ENCODE results near the gene ARMC3. TPM values are rescaled to one million over a fixed set of nuclear protein-coding genes. Genes with fewer than 3 reads are reported as not detected.
A peak's percentile ranks its signal among the peaks of the same experiment; 100 is the strongest.

The ARMC3 gene
- total and polyA plus RNA-seq, 9 of the 15 experiments (the other 6 are each of a cell fraction or from before 2014, with no cell fraction given): 0.33 to 1.1 (median 0.62) TPM

DNA sequence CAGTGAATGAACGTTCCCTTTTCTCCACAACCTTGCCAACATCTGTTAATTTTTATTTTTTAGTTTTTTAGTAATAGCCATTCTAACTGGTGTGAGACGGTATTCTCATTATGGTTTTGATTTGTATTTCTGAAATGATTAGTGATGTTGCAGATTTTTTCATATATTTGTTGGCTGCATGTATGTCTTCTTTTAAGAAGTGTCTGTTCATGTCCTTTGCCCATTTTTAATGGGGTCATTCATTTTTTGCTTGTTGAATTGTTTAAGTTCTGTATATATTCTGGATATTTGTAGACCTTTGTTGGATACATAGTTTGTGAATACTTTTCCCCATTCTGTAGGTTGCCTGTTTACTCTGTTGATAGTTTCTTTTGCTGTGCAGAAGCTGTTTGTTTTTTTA is 93.6 kb downstream of the ARMC3 start:
- Histone ChIP-seq H3K4me3 (no peak overlapping the region), H3K4me1 (replicated peaks in 1 of 2; ENCODE audit: control insufficient read depth in 2 of 2, insufficient read depth in 2 of 2, low read length in 2 of 2) (peaks cover 0 to 4% of the 10 kb centered on the region in 2 experiments; a peak in 3 of 5 replicates), H3K27ac (ENCODE audit: extremely low read depth, low read depth, low read length) (no peak overlapping the region), H3K9ac (ENCODE audit: insufficient read depth in 1 of 2, low read depth in 2 of 2, low read length in 2 of 2) (no peak overlapping the region), H3K9me3 (replicated peaks; ENCODE audit: control insufficient read depth, insufficient read depth, low read depth, low read length) (no peaks in the 10 kb centered on the region), H3K9me1 (ENCODE audit: control insufficient read depth, insufficient read depth, low read length) (no peaks in the 10 kb centered on the region), H3K79me2 (ENCODE audit: control insufficient read depth, insufficient read depth, low read length) (no peaks in the 10 kb centered on the region), H3K27me3 (ENCODE audit: control insufficient read depth in 2 of 2, insufficient read depth in 2 of 2, low read length in 2 of 2) (no peaks in the 10 kb centered on the region), H3K4me2 (ENCODE audit: insufficient read depth, low read length) (no peak overlapping the region), H4K20me1 (replicated peaks; ENCODE audit: control insufficient read depth, insufficient read depth, low read length) (no peaks in the 10 kb centered on the region), H3K36me3 (ENCODE audit: control insufficient read depth, insufficient read depth, low read length) (no peaks in the 10 kb centered on the region), H2AFZ (ENCODE audit: low read depth, low read length) (no peak overlapping the region)
- POLR2A ChIA-PET: no interaction called here
- TF ChIP-seq, protein P1, sequence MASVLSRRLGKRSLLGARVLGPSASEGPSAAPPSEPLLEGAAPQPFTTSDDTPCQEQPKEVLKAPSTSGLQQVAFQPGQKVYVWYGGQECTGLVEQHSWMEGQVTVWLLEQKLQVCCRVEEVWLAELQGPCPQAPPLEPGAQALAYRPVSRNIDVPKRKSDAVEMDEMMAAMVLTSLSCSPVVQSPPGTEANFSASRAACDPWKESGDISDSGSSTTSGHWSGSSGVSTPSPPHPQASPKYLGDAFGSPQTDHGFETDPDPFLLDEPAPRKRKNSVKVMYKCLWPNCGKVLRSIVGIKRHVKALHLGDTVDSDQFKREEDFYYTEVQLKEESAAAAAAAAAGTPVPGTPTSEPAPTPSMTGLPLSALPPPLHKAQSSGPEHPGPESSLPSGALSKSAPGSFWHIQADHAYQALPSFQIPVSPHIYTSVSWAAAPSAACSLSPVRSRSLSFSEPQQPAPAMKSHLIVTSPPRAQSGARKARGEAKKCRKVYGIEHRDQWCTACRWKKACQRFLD (CRISPR knock-in tag; IDR thresholded peaks at IDR 0.05): no peak
- TF ChIP-seq, protein P2, sequence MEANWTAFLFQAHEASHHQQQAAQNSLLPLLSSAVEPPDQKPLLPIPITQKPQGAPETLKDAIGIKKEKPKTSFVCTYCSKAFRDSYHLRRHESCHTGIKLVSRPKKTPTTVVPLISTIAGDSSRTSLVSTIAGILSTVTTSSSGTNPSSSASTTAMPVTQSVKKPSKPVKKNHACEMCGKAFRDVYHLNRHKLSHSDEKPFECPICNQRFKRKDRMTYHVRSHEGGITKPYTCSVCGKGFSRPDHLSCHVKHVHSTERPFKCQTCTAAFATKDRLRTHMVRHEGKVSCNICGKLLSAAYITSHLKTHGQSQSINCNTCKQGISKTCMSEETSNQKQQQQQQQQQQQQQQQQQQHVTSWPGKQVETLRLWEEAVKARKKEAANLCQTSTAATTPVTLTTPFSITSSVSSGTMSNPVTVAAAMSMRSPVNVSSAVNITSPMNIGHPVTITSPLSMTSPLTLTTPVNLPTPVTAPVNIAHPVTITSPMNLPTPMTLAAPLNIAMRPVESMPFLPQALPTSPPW (CRISPR knock-in tag; IDR thresholded peaks at IDR 0.05): no peak
- TF ChIP-seq KHSRP (IDR thresholded peaks at IDR 0.05): no peak
- 0 out of 4 replicates have a peak, but pooled peaks of 1 of the 2 experiments have one; percentile 40 for TF ChIP-seq TRIM24 (IDR thresholded peaks at IDR 0.05)
- TF ChIP-seq GABPA (tag; conservative IDR thresholded peaks at IDR 0.05; ENCODE audit: low read depth): no peak
- TF ChIP-seq, protein P3, sequence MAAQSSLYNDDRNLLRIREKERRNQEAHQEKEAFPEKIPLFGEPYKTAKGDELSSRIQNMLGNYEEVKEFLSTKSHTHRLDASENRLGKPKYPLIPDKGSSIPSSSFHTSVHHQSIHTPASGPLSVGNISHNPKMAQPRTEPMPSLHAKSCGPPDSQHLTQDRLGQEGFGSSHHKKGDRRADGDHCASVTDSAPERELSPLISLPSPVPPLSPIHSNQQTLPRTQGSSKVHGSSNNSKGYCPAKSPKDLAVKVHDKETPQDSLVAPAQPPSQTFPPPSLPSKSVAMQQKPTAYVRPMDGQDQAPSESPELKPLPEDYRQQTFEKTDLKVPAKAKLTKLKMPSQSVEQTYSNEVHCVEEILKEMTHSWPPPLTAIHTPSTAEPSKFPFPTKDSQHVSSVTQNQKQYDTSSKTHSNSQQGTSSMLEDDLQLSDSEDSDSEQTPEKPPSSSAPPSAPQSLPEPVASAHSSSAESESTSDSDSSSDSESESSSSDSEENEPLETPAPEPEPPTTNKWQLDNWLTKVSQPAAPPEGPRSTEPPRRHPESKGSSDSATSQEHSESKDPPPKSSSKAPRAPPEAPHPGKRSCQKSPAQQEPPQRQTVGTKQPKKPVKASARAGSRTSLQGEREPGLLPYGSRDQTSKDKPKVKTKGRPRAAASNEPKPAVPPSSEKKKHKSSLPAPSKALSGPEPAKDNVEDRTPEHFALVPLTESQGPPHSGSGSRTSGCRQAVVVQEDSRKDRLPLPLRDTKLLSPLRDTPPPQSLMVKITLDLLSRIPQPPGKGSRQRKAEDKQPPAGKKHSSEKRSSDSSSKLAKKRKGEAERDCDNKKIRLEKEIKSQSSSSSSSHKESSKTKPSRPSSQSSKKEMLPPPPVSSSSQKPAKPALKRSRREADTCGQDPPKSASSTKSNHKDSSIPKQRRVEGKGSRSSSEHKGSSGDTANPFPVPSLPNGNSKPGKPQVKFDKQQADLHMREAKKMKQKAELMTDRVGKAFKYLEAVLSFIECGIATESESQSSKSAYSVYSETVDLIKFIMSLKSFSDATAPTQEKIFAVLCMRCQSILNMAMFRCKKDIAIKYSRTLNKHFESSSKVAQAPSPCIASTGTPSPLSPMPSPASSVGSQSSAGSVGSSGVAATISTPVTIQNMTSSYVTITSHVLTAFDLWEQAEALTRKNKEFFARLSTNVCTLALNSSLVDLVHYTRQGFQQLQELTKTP (IDR thresholded peaks at IDR 0.05; ENCODE audit: low read depth in 1 of 2, partially characterized antibody in 2 of 2): peak in 1 of 2 experiments; percentile 99
- TF ChIP-seq, protein P4, sequence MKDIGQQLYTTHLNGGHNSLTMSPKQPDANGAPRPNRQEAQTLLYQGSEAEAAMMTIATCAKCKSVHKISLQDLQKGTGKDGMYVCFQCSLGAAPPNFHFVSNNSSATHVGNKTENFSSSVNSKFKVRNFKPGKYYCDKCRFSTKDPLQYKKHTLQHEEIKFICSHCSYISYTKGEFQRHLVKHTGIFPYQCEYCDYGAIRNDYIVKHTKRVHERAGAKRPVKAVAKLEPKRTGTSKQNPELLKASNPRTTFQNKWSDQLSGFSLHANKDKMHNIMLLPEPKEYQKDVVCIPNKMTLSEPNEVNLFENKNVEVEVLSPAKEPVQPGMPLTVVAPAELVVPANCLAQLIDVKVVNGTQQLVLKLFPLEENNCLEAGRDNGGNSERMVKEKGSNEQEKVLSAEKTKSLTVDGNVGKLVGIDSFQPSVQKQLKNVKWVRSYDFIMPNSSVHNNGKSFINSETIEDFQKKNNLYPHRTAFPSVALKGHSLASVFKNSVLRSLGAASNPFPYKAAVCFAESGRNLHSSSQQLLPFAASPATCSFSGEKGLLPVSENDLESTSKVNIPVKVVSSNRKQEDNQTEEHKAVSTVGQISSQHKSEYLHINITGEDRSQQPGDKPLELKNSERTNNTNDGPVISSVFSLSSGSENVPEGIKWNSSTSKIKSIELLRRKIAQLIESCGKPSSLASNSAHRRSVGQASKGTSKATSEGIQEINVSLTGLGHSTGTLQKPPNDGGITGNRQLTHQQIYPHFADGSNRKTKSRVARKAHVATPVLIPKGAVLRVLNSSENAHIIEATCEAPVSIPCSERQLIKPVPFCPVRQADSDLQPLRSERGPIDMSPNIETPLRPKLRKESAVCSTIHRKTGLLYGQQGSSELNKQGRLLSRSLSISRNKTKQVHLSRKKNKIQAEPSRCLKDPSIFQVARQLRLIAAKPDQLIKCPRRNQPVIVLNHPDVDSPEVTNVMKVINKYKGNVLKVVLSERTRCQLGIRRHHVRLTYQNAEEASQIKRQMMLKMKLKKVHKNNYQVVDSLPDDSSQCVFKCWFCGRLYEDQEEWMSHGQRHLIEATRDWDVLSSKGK (CRISPR knock-in tag; IDR thresholded peaks at IDR 0.05): no peak
- no peak for TF ChIP-seq CHD2 (IDR thresholded peaks at IDR 0.05; ENCODE audit: low read depth, low read length)
- WGBS (ENCODE audit: insufficient coverage, low coverage, missing lambda C conversion rate): 43% methylated on average over 2 of the region's 2 CpGs
- in situ Hi-C loops (cut with MboI) (no loop called here), intact Hi-C loops (cut with micrococcal nuclease) (no loop called here)
- CTCF ChIA-PET (ENCODE audit: low intra/inter-chr PET ratio): no interaction called here
- no peak for ATAC-seq
- no TSS peak for BruUV-seq (replicated peaks)
- DNase-seq (ENCODE audit: extremely low read depth in 1 of 4, low spot score in 3 of 4): no peak
- no peak for FAIRE-seq

All from K562 (cell line).